ENCODE results near the gene GPRC5A.
A peak's percentile ranks its signal among the peaks of the same experiment; 100 is the strongest.

Gene GPRC5A

DNA sequence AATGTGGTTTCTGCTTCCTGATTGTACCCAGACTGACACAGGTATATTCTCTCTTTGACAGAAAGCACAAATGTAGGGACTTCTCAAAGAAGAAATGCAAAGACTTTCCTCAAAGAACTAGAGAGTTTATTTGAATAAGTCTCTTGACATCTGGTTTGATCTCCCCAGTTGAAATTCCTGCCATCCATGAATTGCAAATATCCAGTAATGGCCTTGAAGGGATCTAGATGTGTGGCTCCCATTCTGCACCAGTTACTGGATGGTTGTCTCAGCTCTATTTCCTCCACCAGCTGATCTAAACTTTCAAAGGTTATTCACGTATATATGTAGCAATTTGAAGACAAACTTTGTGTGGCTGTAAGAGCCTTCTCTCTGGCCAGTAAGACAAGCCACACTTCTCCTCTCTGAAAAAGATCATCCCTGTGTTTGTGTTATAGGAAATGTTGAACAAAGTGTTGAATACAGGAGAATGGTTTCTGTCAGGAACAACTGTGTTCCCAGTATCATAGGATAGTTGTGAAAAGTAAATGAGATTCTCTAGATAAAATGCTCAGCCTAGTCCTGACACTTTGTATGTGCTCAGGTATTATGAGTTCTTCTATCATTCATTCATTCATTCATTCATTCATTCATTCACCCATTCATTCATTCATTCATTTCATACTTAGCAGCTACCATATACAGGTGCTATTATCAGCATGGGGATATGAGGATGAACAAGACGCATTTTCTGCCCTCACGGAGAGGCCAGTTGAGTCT is 22.7 kb upstream of the GPRC5A start:
- TF ChIP-seq, protein P1, sequence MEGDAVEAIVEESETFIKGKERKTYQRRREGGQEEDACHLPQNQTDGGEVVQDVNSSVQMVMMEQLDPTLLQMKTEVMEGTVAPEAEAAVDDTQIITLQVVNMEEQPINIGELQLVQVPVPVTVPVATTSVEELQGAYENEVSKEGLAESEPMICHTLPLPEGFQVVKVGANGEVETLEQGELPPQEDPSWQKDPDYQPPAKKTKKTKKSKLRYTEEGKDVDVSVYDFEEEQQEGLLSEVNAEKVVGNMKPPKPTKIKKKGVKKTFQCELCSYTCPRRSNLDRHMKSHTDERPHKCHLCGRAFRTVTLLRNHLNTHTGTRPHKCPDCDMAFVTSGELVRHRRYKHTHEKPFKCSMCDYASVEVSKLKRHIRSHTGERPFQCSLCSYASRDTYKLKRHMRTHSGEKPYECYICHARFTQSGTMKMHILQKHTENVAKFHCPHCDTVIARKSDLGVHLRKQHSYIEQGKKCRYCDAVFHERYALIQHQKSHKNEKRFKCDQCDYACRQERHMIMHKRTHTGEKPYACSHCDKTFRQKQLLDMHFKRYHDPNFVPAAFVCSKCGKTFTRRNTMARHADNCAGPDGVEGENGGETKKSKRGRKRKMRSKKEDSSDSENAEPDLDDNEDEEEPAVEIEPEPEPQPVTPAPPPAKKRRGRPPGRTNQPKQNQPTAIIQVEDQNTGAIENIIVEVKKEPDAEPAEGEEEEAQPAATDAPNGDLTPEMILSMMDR (IDR thresholded peaks at IDR 0.05; ENCODE audit: insufficient read depth, low read length, missing control alignments) = no peak
- CTCF ChIA-PET = interaction anchor here (0.7 to 1.0 kb wide), 2 partner anchors 32 to 80 kb away, joined by 3 read pairs; no protein-coding TSS in a partner anchor
- DNase-seq (ENCODE audit: low read depth, low spot score) = no peak
- POLR2A ChIA-PET = no interaction called here
- no peak overlapping the region for H3K4me3 ChIP-seq (ENCODE audit: low read depth, low read length)

DNA sequence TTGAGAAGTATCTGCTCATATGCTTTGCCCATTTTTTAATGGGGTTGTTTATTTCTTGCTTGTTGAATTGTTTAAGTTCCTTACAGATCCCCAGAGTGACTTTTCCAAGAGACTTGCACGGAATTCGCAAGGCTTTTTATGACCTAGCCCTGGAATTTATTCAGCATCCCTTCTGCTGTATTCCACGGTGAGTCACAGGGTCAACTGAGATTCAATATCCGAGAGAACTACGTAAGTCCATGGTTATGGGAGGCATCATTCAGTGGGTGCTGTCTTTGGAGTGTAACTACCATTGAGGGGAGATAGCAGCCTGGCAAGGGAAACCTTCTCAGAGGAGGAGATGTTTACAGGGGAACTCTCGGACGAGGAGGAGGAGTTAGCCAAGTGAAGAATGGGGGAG is 20.9 kb upstream of the GPRC5A start:
- H3K4me3 ChIP-seq (ENCODE audit: low read depth, low read length) = no peak overlapping the region
- TF ChIP-seq, protein P1 (IDR thresholded peaks at IDR 0.05; ENCODE audit: insufficient read depth, low read length, missing control alignments) = no peak
- CTCF ChIA-PET = no interaction called here
- POLR2A ChIA-PET = no interaction called here
- peak; percentile 100 for DNase-seq (ENCODE audit: low read depth, low spot score)

DNA sequence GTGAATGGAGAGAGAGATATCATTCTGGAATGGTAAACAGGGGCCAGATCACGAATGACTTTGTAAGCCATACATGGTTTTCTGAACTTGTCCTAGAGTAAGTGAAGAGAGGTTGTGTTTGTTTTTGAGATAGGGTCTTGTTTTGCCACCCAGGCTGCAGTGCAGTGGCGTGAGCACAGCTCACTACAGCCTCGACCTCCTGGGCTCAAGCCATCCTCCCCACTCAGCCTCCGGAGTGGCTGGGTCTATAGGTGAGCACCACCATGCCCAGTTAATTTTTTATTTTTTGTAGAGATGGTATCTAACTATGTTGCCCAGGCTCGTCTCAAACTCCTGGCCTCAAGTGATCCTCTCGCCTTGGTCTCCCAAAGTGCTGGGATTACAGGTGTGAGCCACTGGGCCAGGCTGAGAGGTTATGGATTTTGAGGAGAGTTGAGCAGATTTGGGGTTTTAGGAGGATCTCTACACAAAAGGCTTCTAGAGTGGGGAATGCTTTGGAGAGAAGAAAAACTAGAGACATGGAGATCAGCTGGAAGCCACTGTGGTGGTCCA is 19.7 kb upstream of the GPRC5A start:
- no peak for DNase-seq (ENCODE audit: low read depth, low spot score)
- CTCF ChIA-PET = interaction anchor here (0.5 to 1.5 kb wide), 2 partner anchors 44 to 82 kb away, joined by 4 to 5 read pairs; no protein-coding TSS in a partner anchor
- TF ChIP-seq, protein P1 (IDR thresholded peaks at IDR 0.05; ENCODE audit: insufficient read depth, low read length, missing control alignments) = no peak
- H3K4me3 ChIP-seq (ENCODE audit: low read depth, low read length) = no peak overlapping the region
- POLR2A ChIA-PET = no interaction called here

DNA sequence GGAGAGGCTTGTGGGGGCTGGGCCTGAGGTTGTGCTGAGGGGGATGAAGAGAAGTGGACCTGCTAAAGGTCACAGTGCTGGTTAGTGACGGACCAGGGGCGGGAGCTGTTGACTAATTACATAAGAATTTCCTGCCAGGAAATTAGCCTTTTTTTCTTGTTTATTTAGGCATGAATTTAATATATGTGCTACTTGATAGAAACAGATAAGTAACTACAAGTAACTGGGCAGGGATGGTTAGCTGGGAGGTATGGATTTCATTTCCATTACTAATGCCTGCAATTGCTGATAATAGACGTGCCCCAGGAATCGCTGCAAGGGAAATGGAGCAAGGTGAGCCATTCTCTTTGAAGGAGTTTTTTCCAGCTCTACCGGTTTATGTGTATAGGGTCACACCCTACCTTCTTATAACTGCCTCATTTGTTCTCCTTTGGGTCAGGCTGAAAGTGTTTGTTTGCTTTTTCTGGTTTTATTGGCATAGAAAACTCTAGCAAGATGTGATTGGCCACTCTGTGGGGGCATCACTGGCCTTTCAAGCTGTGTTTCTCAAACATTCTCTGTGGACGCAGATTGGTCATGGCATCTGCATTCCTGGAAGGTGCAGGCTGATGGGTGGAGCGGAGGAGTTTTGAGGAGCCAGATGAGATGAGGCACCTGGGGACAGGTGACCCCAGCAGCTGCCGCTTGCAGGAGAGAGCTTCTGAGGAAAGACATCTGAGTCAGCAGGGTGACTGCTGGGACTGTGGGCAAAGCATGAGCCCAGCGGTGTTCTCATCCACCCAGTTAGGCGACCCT is 19.0 kb upstream of the GPRC5A start:
- CTCF ChIA-PET = interaction anchor here (0.8 to 1.5 kb wide), 2 partner anchors 35 to 43 kb away, joined by 3 to 5 read pairs; no protein-coding TSS in a partner anchor
- H3K4me3 ChIP-seq (ENCODE audit: low read depth, low read length) = no peak overlapping the region
- POLR2A ChIA-PET = interaction anchor here (0.7 to 2.0 kb wide), 2 partner anchors 19 to 21 kb away, joined by 3 to 8 read pairs; partner anchors contain the start of gene GPRC5A
- peak; percentile 66 for DNase-seq (ENCODE audit: low read depth, low spot score)
- TF ChIP-seq, protein P1 (IDR thresholded peaks at IDR 0.05; ENCODE audit: insufficient read depth, low read length, missing control alignments) = no peak

DNA sequence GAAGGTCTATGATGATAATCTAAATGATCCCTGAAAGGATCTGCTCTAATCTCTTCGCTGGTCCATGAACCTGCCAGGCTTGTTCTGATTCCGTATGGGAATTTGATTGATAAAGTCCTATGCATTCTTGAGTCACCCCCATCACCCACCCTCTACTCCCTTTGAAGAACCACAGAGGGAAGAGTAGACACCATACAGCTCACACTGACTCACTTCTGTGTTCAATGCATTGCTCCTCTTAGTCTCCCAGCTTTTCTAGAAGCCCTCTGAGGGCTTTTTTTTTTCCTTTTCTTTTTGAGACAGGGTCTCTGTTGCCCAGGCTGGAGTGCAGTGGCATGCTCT is 18.5 kb upstream of the GPRC5A start:
- POLR2A ChIA-PET = interaction anchor here (2.0 kb wide), 1 partner anchor 19 kb away, joined by 8 read pairs; the partner anchor contains the start of gene GPRC5A
- H3K4me3 ChIP-seq (ENCODE audit: low read depth, low read length) = no peak overlapping the region
- CTCF ChIA-PET = interaction anchor here (0.8 to 1.5 kb wide), 2 partner anchors 35 to 43 kb away, joined by 3 to 5 read pairs; no protein-coding TSS in a partner anchor
- no peak for DNase-seq (ENCODE audit: low read depth, low spot score)
- TF ChIP-seq, protein P1 (IDR thresholded peaks at IDR 0.05; ENCODE audit: insufficient read depth, low read length, missing control alignments) = no peak

All from AG04449 (cell line).